Measurements from ENCODE around the gene EPHA10. TPM values are rescaled to one million over a fixed set of nuclear protein-coding genes. Genes with fewer than 3 reads are reported as not detected.

EPHA10 gene
- total RNA-seq (2014; rRNA removed), result not detected in 2 replicates
- not detected for polyA plus RNA-seq (2012)

DNA sequence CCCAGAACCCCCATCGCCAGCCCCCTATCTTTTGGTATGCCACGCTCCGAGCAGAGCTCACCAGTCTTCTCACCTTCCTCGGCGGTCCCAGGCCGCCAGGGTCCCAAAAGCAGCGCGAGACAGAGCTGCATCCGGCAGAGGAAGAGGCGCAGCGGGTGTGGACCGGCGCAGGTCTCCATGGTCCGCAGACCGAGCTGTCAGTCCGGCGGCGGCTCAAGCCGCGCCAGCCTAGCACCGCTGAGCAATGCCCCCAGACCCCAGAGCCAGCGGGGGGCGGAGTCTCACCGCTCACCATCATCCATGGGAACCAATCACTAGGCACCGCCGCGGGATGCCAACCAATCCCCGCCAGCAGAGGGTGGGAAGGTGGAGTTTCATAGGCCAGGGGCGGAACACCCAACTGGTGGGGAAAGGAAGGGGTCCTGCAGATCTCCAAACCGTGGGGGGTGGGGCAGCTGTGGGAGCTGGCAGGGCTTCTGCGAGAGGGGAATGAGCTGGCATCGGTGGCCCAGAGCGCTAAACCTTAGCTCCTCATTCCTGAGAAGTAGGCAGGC lies at the start of gene EPHA10:
Gene EPHA10, minus strand, starts transcription at position 233 of the 554 bp plus-strand sequence. Its CDS starts 54 bp downstream, at position 179.
- DNase-seq (ENCODE audit: low read depth), result no peak

DNA sequence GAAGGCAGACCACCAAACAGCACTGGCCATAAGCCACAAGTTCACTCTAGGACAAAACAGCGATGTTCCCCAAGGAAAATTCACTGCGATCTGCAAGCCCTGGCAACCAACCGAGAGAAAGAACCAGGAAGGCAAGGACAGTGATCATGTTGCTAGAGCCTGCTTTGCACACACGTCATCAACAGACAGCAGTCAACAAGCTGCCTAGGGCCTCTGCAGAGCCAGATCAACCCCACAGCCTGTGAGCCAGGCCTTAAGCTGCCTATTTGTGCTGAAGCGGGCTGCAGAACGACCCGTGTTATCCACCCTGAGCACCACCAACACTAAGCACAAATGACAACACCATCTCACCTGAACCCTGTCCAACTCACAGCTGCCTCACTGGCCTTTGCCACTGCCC lies 49.3 kb upstream of the EPHA10 start:
- no peak for DNase-seq (ENCODE audit: low read depth)

DNA sequence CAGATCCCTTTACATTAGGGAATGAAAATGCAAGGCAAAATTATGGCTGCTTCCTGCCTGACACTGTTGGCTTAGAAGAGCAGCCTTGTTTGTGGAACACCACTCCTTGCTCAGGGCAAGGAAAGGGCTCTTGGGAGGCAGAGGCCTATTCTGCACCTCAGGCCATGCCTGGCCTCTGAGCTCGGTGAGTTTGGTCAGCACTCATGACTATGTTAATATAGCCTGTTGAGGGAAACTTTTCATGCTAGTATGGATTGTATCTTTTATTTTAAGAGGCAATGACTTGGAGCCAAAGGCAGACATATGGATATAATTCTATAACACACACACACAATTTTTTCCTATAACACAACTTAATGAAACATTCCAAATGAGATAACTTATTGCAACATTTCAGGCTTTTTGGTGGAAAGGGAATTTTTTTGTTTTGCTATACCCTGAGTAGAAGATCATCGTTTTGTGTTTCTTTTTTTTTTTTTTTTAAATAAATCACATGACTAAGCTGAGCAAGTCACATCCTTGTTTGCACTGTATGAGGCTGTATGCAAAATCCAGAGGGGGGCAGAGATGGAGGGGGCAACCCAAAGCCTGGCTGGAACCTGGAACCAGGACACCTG lies 48.7 kb upstream of the EPHA10 start:
- DNase-seq (ENCODE audit: low read depth), result no peak

DNA sequence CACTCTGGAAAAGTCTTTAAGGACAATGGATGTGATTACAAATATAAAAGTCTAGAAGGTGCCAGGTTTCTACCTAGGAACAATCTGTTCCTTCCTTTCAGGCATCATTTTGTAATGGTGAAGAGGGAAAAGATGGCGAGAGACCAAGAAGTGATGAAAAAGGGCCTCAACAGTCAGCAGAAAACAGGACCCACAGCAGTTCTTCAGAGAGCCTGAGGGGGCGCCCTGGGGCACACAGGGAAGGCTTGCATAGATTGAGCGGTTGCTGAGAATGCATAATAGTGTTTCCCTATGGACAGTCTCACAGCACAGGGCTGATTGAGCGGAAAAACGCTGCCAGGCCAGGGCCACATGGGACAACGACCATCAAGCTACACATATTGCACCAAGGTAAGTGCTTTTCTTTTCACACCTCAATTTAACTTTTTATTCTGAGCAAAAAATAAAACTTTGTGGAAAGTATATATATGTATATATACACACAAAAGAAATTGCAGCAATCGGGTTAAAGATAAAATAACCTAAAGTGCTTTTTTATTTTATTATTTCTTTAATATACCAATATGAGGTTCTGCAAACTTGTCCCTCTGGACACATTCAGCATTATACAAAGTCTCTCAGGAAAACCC lies 46.2 kb upstream of the EPHA10 start:
- DNase-seq (ENCODE audit: low read depth), result peak; percentile 76

DNA sequence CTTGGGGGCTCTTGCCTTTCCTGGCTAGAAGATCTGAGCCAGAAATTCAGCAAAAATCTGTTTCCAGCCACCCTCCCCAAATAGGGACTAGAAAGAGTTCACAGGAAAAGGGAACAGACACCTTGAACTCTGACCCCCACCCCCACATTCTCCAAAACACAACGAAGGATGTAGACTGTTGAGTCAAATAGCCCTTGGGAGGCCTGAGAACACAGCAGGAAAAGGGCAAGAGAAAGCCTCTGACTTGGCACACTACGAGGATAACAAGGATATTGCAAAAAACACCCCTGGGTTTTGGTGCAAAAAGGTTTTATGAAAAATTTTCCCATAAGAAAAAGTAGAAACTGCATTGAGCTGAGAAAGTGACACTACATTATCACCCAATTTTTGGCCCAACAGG lies 45.0 kb upstream of the EPHA10 start:
- peak; percentile 13 for DNase-seq (ENCODE audit: low read depth)

DNA sequence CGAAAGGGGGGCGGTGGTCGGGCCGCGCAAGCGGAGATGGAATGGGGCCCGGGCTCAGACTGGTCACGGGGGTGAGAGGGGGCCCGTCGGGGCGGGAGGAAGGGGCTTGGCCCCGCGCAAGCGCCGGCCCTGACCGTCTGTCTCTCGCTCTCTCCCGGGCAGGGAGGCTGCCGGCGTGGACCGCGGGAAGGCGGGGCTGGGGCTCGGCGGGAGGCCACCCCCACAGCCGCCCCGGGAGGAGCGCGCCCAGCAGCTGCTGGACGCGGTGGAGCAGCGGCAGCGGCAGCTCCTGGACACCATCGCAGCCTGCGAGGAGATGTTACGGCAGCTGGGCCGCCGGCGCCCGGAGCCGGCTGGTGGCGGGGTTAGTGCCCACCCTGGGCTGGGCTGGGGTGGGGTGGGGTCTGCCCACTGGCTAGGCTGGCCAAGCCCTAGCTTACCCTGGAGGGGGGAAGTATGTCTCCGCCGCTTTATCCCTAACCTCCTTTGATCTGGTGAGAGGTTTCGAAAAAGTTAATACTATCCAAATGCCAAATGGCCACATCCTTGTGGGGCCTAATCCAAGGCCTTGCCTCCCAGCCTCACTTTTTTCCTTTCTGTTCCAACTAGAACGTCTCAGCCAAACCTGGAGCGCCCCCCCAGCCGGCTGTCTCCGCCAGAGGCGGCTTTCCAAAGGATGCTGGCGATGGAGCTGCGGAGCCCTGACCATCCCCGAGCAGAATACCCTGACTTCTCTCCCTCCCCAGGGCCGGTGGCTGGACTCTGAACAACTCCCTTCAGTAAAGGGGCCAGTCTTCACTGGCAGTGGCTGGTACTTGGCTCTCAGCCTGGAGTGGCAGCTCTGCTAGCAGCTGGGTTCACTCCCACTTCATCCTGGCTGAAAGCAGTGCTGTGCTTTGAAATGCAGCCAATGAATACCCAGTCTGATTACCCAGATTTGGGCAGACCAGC lies 43.7 kb upstream of the EPHA10 start:
- peak; percentile 81 for DNase-seq (ENCODE audit: low read depth)

DNA sequence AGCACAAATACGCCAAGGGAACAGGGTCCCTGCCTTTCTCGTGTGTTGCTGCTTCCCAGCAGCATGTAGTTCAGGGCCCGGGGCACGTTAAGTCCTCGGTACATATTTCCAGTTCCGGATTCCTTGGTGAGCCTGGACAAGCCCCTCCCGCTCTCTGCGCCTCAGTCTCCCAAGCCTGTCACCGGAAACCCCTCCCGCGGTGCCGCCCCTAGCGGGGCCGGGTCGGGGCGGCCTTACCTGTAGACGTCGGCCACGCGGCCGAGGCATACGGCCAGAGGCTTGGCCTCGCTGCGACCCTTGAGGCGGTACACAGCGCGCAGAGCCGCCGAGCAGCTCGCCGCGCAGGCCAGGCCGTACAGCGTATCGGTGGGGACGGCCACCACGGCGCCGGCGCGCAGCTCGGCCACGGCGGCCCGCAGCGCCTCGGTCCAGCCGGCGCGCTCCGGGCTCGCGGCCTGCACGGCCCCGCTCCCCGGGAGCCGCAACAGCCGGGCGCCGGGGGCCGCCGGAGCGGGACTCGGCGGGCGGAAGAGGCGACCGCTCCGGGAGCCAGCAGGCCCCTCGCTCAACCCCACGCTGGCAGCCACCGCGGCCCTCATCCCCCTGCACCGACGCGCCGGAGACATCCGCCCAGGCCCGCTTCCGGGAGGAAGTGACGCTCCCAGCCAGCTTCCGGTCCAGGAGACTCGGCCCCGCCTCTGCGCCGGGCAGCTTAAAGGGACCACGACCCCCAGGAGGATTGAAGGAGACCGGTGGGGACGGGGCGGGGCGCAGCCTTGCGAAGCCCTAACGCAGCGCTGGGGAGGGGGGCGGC lies 42.8 kb upstream of the EPHA10 start, which contains the start of the genes C1orf122 and YRDC:
Gene C1orf122, plus strand, starts transcription at position 236 of the 814 bp plus-strand sequence. CDS start 615 bp downstream, outside the sequence.
Gene YRDC, minus strand, starts transcription at position 654 of the 814 bp plus-strand sequence. Its CDS starts 28 bp downstream, at position 626.
- DNase-seq (ENCODE audit: low read depth), result peak; percentile 91

DNA sequence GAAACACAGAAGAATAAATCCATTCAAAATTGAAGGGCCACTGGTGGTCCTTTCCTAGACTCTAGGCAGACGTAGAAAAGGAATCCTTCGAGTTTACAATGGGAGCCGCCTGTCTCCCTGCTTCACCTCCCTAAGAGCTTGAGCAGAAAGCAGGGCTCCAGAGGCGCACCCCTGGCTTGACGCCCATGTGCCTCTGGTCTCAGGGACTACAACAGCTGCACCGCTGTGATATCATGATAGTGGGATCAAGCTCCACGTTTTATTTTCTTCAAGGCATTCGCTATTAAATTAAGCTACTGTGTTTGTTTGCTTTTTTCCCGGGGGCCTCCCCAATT lies 42.3 kb upstream of the EPHA10 start:
- DNase-seq (ENCODE audit: low read depth), result peak; percentile 45

DNA sequence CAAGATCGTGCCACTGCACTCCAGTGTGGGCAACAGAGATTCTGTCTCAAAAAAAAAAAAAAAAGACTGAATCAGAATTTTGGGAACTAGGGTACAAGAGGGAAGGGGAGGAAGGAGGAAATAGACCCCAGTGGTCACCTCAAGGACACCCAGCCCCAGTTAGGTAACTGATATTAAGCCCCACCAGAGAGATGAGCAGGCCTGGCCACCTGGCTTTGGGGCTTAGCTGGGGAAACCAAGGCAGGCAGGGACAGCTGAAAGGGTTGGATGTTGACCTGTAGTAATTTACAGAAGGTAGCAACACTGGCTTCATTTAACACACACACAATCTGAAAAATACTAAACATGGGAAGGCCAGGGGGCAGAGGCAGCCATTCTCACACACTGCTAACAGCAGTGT lies 37.5 kb upstream of the EPHA10 start:
- no peak for DNase-seq (ENCODE audit: low read depth)

DNA sequence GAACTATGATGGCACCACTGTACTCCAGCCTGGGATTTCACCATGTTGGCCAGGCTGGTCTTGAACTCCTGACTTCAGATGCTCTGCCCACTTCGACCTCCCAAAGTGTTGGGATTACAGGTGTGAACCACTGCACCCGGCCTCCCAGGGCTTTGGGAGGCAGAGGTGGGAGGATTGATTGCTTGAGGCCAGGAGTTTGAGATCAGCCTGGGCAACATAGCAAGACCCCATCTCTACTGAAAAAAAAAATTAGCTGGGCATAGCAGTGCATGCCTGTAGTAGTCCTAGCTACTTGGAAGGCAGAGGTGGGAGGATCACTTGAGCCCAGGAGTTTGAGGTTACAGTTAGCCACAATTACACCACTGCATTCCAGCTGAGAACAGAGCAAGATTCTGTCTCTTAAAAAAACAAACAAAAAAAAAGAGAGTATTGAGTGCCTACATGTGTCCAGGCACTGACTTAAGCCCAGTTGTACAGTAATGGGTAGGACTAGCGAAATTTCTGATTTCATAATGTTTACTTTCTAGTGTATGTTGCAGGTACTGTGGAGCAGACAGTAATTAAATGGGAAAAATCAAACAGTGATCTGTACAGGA lies 32.9 kb upstream of the EPHA10 start:
- DNase-seq (ENCODE audit: low read depth), result peak; percentile 80

DNA sequence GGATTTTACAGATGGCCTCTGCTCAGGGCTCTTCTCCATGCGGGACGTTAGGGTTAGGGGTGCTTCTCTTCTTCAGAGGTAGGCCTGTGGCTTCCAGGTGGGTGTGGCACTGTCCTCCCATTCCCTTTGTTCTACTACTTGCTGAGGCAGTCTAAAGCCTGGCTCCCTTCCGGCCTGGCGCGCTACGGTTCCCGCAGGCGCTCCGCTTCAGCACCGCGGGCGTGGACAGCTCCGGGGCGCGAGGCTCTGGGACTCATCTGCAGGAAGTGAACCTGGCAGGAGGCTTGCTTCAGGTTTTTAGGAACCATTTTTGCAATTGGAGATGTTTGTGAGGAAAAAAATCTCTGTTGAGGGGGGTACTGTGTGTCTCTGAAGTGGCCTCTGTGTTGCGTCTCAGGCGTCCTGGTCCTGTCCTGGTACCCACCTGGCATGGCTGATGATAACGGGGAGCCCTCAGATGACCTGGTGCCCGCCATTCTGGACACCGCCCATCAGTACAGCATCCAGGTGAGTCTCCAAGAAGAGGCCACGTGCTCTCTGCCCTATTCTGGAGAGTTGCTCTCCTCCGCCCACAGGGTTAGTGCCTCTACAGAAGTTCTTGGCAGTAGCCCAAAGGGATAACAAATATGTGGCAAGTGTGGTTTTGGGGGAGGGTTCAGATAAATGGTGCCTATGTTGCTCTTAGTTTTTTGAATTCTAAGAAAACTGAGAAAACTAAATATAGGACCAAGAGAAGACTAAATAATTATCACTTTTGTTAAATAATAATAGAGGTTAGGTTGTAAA lies 30.6 kb upstream of the EPHA10 start:
- DNase-seq (ENCODE audit: low read depth), result peak; percentile 14

DNA sequence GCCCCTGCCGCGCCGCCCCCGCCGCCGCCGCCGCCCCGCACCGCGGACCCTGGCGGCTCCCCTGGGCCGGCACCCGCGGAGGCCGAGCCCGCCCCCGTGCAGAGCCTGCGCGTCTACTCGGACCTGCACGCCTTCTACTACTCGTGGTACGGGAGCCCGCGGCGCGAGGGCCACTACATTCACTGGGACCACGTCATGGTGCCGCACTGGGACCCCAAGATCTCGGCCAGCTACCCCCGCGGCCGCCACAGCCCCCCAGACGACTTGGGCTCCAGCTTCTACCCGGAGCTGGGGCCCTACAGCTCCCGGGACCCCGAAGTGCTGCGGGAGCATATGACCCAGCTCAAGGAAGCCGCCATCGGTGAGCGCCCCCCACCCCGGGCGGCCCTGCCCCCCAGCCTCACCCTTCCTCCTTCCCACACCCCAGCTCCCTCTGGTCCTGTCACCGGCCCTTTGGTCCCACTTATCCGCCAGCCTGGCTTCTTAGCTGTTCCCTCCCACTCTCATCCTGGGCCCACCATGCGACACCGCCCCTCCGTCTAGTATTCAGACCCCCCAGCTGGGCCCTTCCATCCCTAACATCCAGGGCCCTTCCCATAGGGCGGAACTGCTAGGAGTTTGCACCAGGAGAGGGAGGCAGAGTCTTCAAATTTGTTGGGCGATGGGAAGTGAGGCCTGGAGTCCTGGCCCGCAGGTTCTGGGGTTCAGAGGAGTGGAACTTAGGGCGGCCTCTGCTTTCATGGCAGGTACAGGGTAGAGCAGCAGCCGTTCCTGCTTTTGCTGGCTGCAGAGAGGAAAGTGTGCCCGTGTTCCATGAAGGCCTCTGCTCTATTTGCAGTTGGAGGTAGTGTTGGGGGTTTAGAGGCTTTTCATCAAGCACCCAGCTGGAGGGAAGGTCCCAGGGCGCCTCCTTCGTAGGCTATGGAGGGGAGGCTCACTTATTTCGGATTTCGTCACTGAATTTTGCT lies 29.7 kb upstream of the EPHA10 start:
- DNase-seq (ENCODE audit: low read depth), result no peak

DNA sequence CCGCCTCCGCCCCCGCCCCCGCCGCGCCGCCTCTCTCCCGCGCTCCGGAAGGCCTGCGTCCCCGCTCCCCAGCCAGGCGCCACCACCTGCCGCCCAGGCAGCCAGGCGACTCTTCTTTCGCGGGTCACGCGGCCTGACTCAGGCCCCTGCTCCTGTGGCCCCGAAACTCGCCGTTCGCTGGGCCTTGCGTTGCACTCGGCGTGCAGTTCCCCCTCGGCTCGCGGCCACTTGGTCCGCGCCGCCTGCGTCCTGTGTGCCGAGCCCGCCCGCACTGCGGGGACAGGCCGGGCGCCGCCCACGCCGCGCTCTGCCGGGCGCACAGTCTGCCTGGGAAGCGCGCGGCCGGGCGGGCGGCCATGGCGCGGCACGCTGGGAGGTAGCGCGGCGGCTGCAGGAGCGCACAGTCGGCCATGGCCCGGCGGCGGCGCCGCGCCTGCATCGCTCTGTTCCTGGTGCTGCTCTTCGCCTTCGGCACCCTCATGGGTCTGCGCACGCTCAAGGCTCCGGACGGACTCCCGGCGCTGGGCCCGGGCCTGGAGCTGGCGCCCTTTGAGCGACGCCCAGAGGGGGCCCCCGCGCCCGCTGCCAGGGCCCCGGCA lies 29.0 kb upstream of the EPHA10 start, which contains the start of gene MANEAL:
Gene MANEAL, plus strand, starts transcription at position 75 of the 599 bp plus-strand sequence. Its CDS starts 336 bp downstream, at position 411.
- peak; percentile 37 for DNase-seq (ENCODE audit: low read depth)

DNA sequence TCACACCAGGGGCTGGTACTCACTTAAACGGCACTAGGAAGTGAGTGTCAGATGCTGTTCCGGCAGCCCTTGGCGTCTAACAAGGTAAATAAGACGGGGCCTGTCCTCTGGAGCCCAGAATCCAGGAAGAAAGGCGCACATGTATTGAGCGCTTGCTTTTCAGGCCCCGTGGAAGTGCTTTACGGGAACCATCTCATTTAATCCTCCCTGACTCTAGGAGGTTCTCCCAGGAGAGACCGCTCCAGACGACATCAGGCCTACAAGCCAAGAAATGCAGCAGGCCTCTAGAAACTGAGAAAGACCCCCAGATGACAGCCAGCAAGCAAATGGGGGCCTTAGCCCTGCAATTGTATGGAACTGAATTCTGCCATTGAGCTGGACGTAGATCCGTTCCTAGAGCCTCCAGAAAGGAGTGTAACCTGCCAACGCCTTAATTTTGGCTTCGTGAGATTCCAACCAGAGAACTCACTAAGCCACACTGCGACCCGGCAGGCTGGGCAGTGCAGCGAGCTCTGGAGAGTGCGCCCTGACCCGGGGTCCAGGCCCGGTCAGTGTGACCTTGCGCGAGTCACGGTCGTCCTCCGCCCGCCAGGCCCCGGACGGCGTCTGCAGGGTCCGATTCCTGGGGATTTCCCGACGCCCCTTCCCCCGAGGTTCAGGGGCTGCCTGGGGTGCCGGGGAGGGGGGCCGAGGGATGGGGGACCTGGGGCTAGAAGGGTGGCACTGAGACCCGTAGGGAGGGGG lies 28.2 kb upstream of the EPHA10 start:
- DNase-seq (ENCODE audit: low read depth), result no peak

DNA sequence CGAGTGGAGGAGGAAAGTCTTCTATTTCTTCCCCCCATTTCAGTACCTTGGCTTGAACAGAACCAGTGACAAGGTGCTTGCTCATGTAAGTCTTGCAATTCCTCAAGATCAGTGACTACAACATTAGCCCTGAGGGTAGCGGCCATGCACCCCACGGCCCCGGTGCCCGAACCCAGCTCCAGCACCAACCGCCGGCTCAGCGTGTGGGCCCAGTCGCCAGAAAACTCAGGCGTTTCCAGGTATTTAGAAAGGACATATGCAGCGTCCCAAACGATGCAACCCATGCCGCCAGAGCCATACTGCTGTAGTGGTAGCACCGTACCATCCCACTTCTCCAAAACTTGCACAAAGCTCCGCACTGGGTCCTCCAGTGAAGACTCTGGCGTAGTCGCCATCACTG lies 17.6 kb upstream of the EPHA10 start:
- DNase-seq (ENCODE audit: low read depth), result no peak

DNA sequence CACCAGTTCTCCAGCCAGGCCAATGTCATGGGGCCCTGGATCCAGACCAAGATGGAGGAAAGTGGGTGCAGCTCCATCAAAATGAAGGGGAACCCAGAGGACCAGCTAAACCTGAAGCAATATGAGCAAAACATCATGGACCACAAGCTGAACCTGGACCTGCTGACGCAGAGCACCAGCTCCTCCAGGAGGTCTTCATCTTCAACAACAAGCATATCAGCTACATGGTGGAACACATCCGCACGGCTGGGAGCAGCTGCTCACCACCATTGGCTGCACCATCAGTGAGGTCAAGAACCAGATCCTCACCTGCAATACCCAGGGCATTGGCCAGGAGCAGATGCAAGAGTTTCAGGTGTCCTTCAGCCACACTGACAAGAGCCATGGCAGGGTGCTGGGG lies 13.7 kb upstream of the EPHA10 start:
- DNase-seq (ENCODE audit: low read depth), result no peak

DNA sequence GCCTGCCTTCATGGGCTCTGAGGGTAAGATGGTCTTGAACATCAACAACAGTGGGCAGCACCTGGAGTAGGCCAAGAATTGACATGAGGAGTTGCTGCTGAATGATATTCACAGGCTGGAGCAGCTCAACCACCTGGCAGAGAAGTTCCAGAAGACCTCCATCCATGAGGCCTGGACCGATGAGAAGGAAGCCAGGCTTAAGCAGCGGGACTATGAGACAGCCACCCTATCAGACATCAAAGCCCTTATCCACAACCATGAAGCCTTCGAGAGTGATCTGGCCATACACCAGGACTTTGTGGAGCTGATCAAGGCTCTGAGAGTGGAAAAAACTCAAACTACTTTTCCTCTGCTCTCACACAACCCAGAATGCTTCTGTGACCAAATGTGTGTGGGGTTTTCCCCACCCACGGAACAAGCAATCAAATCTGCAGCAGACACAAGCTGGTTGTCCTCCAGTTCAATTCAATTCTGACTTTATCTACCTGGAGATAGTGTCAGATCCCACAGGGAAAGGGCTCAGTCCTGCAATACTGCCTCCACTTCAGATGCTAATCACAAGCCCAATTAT lies 12.1 kb upstream of the EPHA10 start:
- no peak for DNase-seq (ENCODE audit: low read depth)

Measured in LHCN-M2 (cell line).